T-helper 1 cell treated with Interleukin-12 subunit alpha and Interleukin-12 subunit beta and Interleukin-4 antibody, amounts not matched to agents 30 ng/mL and 1 ng/mL, for 36 hours (primary cell): Measurements from ENCODE around the gene NSDHL. TPM values are rescaled to one million over a fixed set of nuclear protein-coding genes. Genes with fewer than 3 reads are reported as not detected.

Experiments
- intact Hi-C: fragments of 100-400 bp; cut with micrococcal nuclease; formaldehyde crosslinking; loops from one replicate; pipeline ENCODE4 v1.15.1; 2024
- total RNA-seq: library from RNA; stranded (reverse); gene quantifications from 2 replicates; pipeline ENCODE4 v1.2.3, GENCODE V29; 2022

NSDHL gene
- total RNA-seq, 1 donor from 2014 or later: 16.3 TPM

- intact Hi-C loops: no loop called here
These were observed 62.4 kb downstream of the NSDHL start for GRCh38 chrX:152892999-152893891.

GRCh38 chrX:152893980-152894610 lies 63.2 kb downstream of the NSDHL start:
- intact Hi-C loops: no loop called here

GRCh38 chrX:152895121-152895520 lies 64.3 kb downstream of the NSDHL start:
- intact Hi-C loops: no loop called here

GRCh38 chrX:152895724-152896420 lies 65.0 kb downstream of the NSDHL start:
- intact Hi-C loops: no loop called here

GRCh38 chrX:152896450-152896849 lies 65.6 kb downstream of the NSDHL start:
- intact Hi-C loops: no loop called here

- intact Hi-C loops: no loop called here
These were observed 66.6 kb downstream of the NSDHL start, which contains the start of gene ZNF185 for GRCh38 chrX:152897222-152898131. TSS of gene ZNF185 (plus strand) at chrX:152898067. CDS start at chrX:152914490, 16,423 bp downstream.

- intact Hi-C loops: no loop called here
These were observed 67.6 kb downstream of the NSDHL start for GRCh38 chrX:152898442-152898841.

GRCh38 chrX:152899111-152899873 lies 68.4 kb downstream of the NSDHL start:
- intact Hi-C loops: no loop called here

GRCh38 chrX:152899874-152900719 lies 69.2 kb downstream of the NSDHL start:
- intact Hi-C loops: no loop called here

- intact Hi-C loops: no loop called here
These were observed 70.1 kb downstream of the NSDHL start for GRCh38 chrX:152900937-152901445.

GRCh38 chrX:152901816-152902501 lies 71.1 kb downstream of the NSDHL start:
- intact Hi-C loops: no loop called here

- intact Hi-C loops: no loop called here
These were observed 71.6 kb downstream of the NSDHL start for GRCh38 chrX:152902502-152902820.

GRCh38 chrX:152903589-152903988 lies 72.7 kb downstream of the NSDHL start:
- intact Hi-C loops: no loop called here

- intact Hi-C loops: loop anchor here (1.0 kb wide), 1 partner anchor 22 kb away; no protein-coding TSS in a partner anchor
These were observed 73.6 kb downstream of the NSDHL start for GRCh38 chrX:152904151-152905080.

- intact Hi-C loops: no loop called here
These were observed 74.2 kb downstream of the NSDHL start for GRCh38 chrX:152905081-152905420.

GRCh38 chrX:152907084-152907651 lies 76.3 kb downstream of the NSDHL start:
- intact Hi-C loops: no loop called here

- intact Hi-C loops: no loop called here
These were observed 77.6 kb downstream of the NSDHL start for GRCh38 chrX:152908486-152908885.
